Inferior parietal cortex (tissue), 1 donor: Measurements from ENCODE around the gene BICD1.

ENCODE experiments used
- DNase-seq: peaks from one replicate; pipeline ENCODE4 v3.0.0-alpha.2; 2016; ENCODE audit errors: extremely low spot score

Gene BICD1

DNA sequence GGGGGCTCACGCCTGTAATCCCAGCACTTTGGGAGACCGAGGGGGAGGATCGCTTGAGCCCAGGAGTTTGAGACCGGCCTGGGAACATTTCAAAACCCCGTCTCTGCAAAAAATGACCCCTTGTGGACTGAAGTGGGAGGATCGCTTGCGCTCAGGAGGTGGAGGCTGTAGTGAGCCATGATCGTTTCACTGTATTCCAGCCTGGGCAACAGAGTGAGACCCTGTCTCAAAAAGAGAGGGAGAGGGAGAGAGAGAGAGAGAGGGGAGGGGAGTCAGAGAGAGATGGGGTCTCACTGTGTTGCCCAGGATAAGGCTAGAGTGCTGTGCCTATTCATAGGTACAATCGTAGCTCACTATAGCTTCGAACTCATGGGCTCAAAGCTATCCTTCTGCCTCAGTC is 295.5 kb downstream of the BICD1 start:
- no peak for DNase-seq

DNA sequence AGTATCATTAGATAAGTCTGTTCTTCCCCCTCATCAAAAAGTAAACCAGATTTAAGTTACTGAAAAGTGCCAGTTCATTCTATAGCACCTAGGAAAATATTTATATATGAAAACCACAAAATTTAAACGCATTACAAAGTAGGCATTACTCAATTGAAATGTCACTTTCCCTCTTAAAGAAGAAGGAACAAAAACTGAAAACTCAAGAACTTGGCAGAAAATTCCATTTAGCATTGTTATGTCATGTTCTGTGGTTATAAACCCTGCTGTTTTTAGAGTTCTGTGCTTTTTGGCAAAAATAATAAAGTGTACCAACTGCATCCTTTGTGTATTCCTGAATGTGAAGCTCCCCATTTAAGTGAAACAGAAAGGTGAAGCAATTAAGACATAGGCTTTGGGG is 296.3 kb downstream of the BICD1 start:
- no peak for DNase-seq

DNA sequence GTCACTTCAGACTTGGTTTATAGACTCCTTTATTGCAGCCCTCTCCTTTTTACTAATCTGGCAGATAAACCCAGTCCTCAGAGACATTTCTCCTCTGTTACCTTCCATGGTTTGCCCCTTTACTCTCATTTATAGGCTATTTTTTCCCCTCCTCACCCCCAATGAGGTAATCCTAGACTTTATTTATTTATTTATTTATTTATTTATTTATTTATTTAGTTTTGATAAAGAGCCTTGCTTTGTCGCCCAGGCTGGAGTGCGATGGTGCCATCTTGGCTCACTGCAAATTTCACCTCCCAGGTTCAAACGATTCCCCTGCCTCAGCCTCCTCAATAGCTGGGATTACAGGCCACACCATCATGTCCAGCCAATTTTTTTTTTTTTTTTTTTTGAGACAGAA is 301.1 kb downstream of the BICD1 start:
- DNase-seq, result no peak

DNA sequence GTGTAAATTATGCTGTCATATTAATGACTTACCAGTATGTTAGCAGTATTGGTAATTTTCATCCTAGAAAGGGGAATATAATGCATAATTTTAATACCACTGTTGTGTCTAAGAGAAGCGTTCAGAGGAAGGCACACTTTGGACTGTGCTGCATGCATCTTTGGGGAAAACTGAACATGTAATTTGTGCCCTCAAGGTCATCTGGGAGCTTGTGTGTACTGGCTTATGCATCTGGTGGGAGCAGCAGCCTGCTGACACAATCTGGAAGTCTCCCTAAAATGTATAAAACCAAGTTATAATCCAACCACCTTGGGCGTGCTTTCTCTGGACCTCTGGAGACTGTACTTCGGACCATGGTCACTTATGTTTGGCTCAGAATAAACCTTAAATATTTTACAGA is 306.8 kb downstream of the BICD1 start:
- DNase-seq, result no peak

DNA sequence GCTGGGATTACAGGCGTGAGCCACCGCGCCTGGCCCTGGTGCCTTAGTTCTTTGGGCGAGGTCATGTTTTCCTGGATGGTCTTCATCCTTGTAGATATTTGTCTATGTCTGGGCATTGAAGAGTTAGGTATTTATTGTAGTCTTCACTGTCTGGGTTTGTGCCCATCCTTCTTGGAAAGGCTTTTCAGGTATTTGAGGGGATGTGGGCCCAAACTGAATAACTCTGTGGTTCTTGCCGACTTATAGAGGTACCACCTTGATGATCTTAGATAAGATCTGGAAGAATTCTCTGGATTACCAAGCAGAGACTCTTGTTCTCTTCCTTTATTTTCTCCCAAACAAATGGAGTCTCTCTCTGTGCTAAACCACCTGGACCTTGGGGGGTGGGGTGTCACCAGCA is 311.6 kb downstream of the BICD1 start:
- DNase-seq, result no peak

DNA sequence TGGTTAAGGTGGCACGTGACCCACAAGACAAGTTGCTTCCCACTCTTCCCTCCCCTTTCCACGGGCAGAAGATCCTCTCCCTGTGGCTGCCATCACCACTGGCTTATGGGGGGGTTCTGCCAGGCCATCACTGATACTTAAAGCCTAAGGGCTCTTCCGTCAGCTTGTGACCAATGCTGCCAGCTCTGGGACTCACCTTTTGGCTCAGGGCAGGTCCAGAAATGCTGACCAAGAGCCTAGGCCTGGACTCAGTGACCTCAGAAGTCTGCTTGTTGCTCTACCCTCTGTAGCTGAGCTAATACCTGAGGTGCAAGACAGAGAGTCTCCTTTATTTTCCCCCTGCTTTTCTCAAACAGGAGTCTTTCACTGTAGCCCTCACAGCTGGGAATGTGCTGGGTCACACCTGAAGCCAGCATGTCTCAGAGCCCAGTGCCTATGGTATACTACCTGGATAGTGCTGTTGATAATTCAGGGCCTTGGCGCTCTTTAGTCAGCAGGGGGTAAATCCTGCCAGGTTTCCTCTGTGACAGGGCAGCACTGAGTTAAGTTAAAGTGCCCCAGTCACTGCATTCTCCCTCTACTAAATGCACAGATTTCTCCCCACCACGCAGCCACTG is 312.4 kb downstream of the BICD1 start:
- no peak for DNase-seq

DNA sequence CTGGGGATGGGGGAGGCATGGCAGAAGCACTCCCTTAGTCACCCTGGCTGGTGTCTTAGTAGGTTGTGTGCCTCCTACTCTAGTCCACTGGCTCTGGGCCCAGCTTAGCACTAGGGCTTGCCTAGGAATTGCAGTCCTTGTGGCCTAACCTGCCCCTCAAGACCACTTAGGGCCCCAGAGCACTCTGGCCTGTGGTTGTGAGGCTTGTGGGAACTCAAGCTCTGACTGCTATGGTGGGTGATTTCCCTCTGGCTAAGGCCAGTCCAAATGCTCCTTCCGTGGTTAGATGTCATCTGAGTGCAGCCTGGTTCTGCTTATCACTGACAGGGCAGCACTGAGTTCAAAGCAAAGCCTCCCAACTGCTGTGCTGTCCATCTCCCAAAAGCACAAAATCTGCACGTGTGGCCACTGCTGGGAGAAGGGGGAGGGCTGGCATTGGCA is 312.9 kb downstream of the BICD1 start:
- no peak for DNase-seq

DNA sequence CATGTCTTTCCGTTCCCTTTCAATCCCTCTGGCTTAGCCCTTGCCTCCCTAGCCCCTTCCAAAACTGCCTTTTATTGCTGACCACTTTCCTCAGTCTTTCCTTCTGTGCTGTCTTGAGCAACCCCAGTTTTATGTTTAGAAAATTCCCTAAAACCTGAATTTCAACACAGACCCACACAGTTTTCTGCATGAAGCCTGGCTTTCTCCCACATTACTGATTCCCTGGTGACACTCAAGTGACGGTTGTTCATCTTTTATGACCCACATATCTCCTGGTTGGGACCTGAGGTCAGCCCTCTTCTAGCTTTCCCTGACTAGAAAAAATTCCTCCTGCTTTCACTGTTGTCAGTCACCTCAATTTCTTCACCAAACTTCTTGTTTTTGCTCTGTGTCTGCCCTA is 313.7 kb downstream of the BICD1 start:
- DNase-seq, result no peak

DNA sequence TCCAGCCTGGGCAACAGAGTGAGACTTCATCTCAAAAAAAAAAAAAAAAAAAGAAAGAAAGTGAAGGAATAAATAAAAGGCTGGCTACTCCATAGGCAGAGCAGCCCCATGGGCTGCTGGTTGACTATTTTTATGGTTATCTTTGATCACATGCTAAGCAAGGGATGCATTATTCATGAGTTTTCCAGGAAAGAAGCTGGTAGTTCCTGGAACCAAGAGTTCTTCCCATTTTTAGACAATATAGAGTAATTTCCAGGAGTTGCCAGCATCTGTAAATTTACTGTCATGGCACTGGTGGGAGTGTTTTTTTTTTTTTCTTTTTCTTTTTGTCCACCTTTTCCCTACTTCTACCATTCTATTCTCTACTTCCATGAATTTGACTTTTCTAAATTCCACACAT is 316.9 kb downstream of the BICD1 start:
- no peak for DNase-seq

DNA sequence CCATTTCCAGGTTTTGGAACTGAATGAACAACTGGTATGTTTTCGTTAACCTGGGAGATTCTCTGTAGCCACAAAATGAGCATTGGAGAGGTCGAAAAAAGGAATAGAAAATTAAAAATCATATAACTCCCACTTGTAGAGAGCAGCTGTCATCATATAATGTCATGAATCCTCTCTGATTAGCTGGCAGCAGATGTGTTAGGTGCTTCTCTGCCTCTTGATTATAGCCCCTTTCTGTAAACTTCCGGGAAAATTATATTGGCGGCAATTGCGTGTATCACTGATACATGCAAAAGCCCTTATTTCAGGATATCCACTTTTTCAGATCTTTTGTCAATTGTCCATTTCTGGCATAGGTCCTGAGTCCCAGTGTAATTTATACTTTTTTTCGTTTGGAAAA is 324.4 kb downstream of the BICD1 start:
- no peak for DNase-seq
